HCT116 (cell line): ENCODE data around the gene ATP1A1. TPM values are rescaled to one million over a fixed set of nuclear protein-coding genes. Genes with fewer than 3 reads are reported as not detected.

ENCODE experiments used
- ATAC-seq: fragments of 200-7000 bp; cut with Tn5 transposase; 2 replicates; pipeline ENCODE4 v1.9.1; 2020; ENCODE audit warnings: mild to moderate bottlenecking, moderate library complexity
- BruUV-seq: library from RNA; stranded (reverse); fragments of 400-500 nt; replicated peaks from 2 replicates; lab custom pipeline; 2021; lab: Mats Ljungman, UMichigan
- CTCF ChIA-PET: fragments of 300-600 bp; sonication (Branson Sonifier 250); formaldehyde crosslinking; loops from one replicate; lab custom pipeline; 2021; ENCODE audit warnings: antibody characterized with exemption; lab: Charles Lee
- POLR2A ChIA-PET: fragments of 300-600, 350-600 bp; sonication (Branson Sonifier 250); formaldehyde crosslinking; loops from one replicate; lab custom pipeline; 2021; ENCODE audit warnings: antibody characterized with exemption; lab: Charles Lee
- RAD21 ChIA-PET, 2 experiments: fragments of 300-600 bp; sonication (Branson Sonifier 250); formaldehyde crosslinking; loops; one replicate each; lab custom pipeline; 2023; ENCODE audit warnings: low total read pairs in 2 of 2; ENCODE audit not compliant: uncharacterized antibody in 2 of 2, unreplicated experiment in 2 of 2, low non-redundant PET in 1 of 2; lab: Charles Lee
- DNase-seq: peaks from one replicate; pipeline ENCODE4 v3.0.0-alpha.2; 2010; ENCODE audit warnings: low read depth, low spot score
- H2AFZ ChIP-seq: fragments of 200-600 bp; shearing (Covaris generic), sonication (generic); 2 replicates; pipeline ENCODE4 v1.6.1; 2017; ENCODE audit warnings: low read depth, mixed run types, mixed read lengths, antibody characterized with exemption, low read length; ENCODE audit not compliant: poor library complexity, severe bottlenecking
- H3K27ac ChIP-seq: 2 replicates; pipeline ENCODE4 v1.5.1; 2012; ENCODE audit warnings: low read depth, low read length
- H3K27me3 ChIP-seq: fragments of 200-600 bp; sonication (generic); 2 replicates; pipeline ENCODE4 v1.6.1; 2016; ENCODE audit warnings: mixed run types, low read length, mixed read lengths; ENCODE audit not compliant: insufficient read depth
- H3K36me3 ChIP-seq, 2 experiments: fragments of 200-500 bp in 1 of 2; fragments of 200-600 bp in 1 of 2; sonication (Bioruptor generic) in 1 of 2; sonication (generic) in 1 of 2; 2 replicates each; pipeline versions ENCODE4 v1.5.1 to v1.6.1; 2014 to 2016; ENCODE audit warnings: low read length in 2 of 2, inconsistent platforms in 1 of 2, mixed read lengths in 1 of 2, mixed run types in 1 of 2; ENCODE audit not compliant: insufficient read depth in 2 of 2, control insufficient read depth in 1 of 2
- H3K4me1 ChIP-seq, 2 experiments: fragments of 200-600 bp in 1 of 2; sonication (generic) in 1 of 2; 2 replicates each; pipeline versions ENCODE4 v1.5.1 to v1.6.1; 2012 to 2017; ENCODE audit warnings: low read length in 2 of 2, inconsistent platforms in 1 of 2, mild to moderate bottlenecking in 1 of 2, mixed read lengths in 1 of 2, mixed run types in 1 of 2, moderate library complexity in 1 of 2; ENCODE audit not compliant: insufficient read depth in 2 of 2, control insufficient read depth in 1 of 2
- H3K4me2 ChIP-seq: fragments of 200-600 bp; sonication (generic); 2 replicates; pipeline ENCODE4 v1.6.1; 2017; ENCODE audit warnings: mixed run types, low read length, mixed read lengths
- H3K4me3 ChIP-seq, 2 experiments: fragments of 200-600 bp in 1 of 2; sonication (generic) in 1 of 2; replicated peaks in 1 of 2; 2 replicates each; pipeline ENCODE4 v1.5.1; 2011 to 2016; ENCODE audit warnings: low read length in 2 of 2, control low read depth in 1 of 2, low read depth in 1 of 2, mild to moderate bottlenecking in 1 of 2, mixed read lengths in 1 of 2, mixed run types in 1 of 2
- H3K79me2 ChIP-seq: fragments of 200-600 bp; sonication (generic); 2 replicates; pipeline ENCODE4 v1.6.1; 2017; ENCODE audit warnings: mild to moderate bottlenecking, mixed run types, low read length, moderate library complexity, mixed read lengths; ENCODE audit not compliant: insufficient read depth
- H3K9ac ChIP-seq: fragments of 200-600 bp; sonication (generic); 2 replicates; pipeline ENCODE4 v1.6.1; 2016; ENCODE audit warnings: low read length, mixed read lengths
- H3K9me2 ChIP-seq: fragments of 200-600 bp; sonication (generic), shearing (Covaris generic); 2 replicates; pipeline ENCODE4 v1.6.1; 2017; ENCODE audit warnings: mixed run types, mild to moderate bottlenecking, moderate library complexity; ENCODE audit not compliant: insufficient read depth
- H3K9me3 ChIP-seq, 2 experiments: fragments of 200-500 bp in 1 of 2; fragments of 200-600 bp in 1 of 2; sonication (Bioruptor generic) in 1 of 2; sonication (generic) in 1 of 2; 2 replicates each; pipeline ENCODE4 v1.6.1; 2014 to 2017; ENCODE audit warnings: low read length in 2 of 2, mixed read lengths in 2 of 2, inconsistent platforms in 1 of 2, low read depth in 1 of 2, mild to moderate bottlenecking in 1 of 2, mixed run types in 1 of 2, moderate library complexity in 1 of 2; ENCODE audit not compliant: control insufficient read depth in 1 of 2, insufficient read depth in 1 of 2
- H4K20me1 ChIP-seq: fragments of 200-600 bp; sonication (generic), shearing (Covaris generic); 2 replicates; pipeline ENCODE4 v1.6.1; 2017; ENCODE audit warnings: mixed run types, mild to moderate bottlenecking, moderate library complexity; ENCODE audit not compliant: insufficient read depth
- ATF3 ChIP-seq: IDR thresholded peaks from 2 replicates; pipeline ENCODE4 v1.6.1; 2012
- FOSL1 ChIP-seq: IDR thresholded peaks from 2 replicates; pipeline ENCODE4 v1.6.1; 2012; ENCODE audit warnings: low read depth
- MAX ChIP-seq: IDR thresholded peaks from 2 replicates; pipeline ENCODE4 v1.6.1; 2012
- POLR2A ChIP-seq: IDR thresholded peaks from 2 replicates; pipeline ENCODE4 v1.7.0; 2011; ENCODE audit warnings: borderline replicate concordance; ENCODE audit not compliant: insufficient read depth, insufficient read length; ENCODE audit errors: extremely low read depth
- POLR2AphosphoS5 ChIP-seq: IDR thresholded peaks from 2 replicates; pipeline ENCODE4 v1.6.1; 2011; ENCODE audit warnings: mild to moderate bottlenecking, low read depth, low read length, moderate library complexity
- REST ChIP-seq: IDR thresholded peaks from 2 replicates; pipeline ENCODE4 v1.6.1; 2012; ENCODE audit warnings: low read depth
- SP1 ChIP-seq: IDR thresholded peaks from 2 replicates; pipeline ENCODE4 v1.6.1; 2012; ENCODE audit warnings: low read depth
- TCF7L2 ChIP-seq: IDR thresholded peaks from 2 replicates; pipeline ENCODE4 v1.7.0; 2011; ENCODE audit warnings: borderline replicate concordance, inconsistent platforms; ENCODE audit not compliant: insufficient read depth, insufficient read length; ENCODE audit errors: extremely low read depth
- YY1 ChIP-seq: IDR thresholded peaks from 2 replicates; pipeline ENCODE4 v1.6.1; 2011; ENCODE audit warnings: low read length, low read depth, moderate library complexity, mild to moderate bottlenecking; ENCODE audit not compliant: insufficient replicate concordance; ENCODE audit errors: extremely low read depth
- ZBTB33 ChIP-seq: IDR thresholded peaks from 2 replicates; pipeline ENCODE4 v1.6.1; 2011; ENCODE audit warnings: mild to moderate bottlenecking, low read length, moderate library complexity; ENCODE audit not compliant: insufficient replicate concordance; ENCODE audit errors: extremely low read depth
- intact Hi-C: fragments of 100-400 bp; cut with micrococcal nuclease; formaldehyde crosslinking; loops from 2 replicates; pipeline ENCODE4 v1.10.0; 2022
- total RNA-seq: library from RNA; stranded (reverse); gene quantifications from one replicate; pipeline ENCODE4 v1.2.1, GENCODE V29; 2021; ENCODE audit not compliant: unreplicated experiment

Gene ATP1A1
- total RNA-seq, 1 experiment from 2014 or later, result 290 TPM

- no peak for ATAC-seq
- ChIA-PET CTCF (no interaction called here), POLR2A (no interaction called here), RAD21 (no interaction called here)
- TF ChIP-seq SP1 (no peak), MAX (no peak), YY1 (no peak), TCF7L2 (no peak), REST (no peak)
- Histone ChIP-seq H2AFZ (no peak overlapping the region), H3K36me3 (peaks cover 76 to 85% of the 10 kb centered on the region in 2 experiments), H3K27me3 (no peaks in the 10 kb centered on the region), H3K4me2 (no peak overlapping the region), H3K4me3 (no peak overlapping the region), H3K9ac (no peak overlapping the region), H3K9me2 (no peaks in the 10 kb centered on the region), H3K27ac (no peak overlapping the region), H3K9me3 (no peaks in the 10 kb centered on the region), H3K4me1 (no peaks in the 10 kb centered on the region), H4K20me1 (no peaks in the 10 kb centered on the region), H3K79me2 (no peaks in the 10 kb centered on the region; the same call in 1 of the 2 replicates)
- no peak for DNase-seq
- intact Hi-C loops, result no loop called here
- BruUV-seq, result no TSS peak
Measured at GRCh38 chr1:116394270-116394669, 21.2 kb downstream of the ATP1A1 start.

GRCh38 chr1:116396769-116397168 is 23.7 kb downstream of the ATP1A1 start:
- BruUV-seq, result no TSS peak
- Histone ChIP-seq H3K9me3 (no peaks in the 10 kb centered on the region), H3K9me2 (no peaks in the 10 kb centered on the region), H3K4me3 (no peak overlapping the region), H3K4me1 (no peaks in the 10 kb centered on the region), H3K9ac (no peak overlapping the region), H4K20me1 (no peaks in the 10 kb centered on the region), H3K27me3 (no peaks in the 10 kb centered on the region), H3K4me2 (no peak overlapping the region), H3K36me3 (peaks cover 75 to 87% of the 10 kb centered on the region in 2 experiments), H3K79me2 (no peaks in the 10 kb centered on the region; the same call in 1 of the 2 replicates), H2AFZ (no peak overlapping the region), H3K27ac (no peak overlapping the region)
- no peak for ATAC-seq
- no peak for DNase-seq
- RAD21 ChIA-PET, result no interaction called here
- CTCF ChIA-PET, result no interaction called here
- POLR2A ChIA-PET, result no interaction called here
- TF ChIP-seq ZBTB33, result no peak
- TF ChIP-seq POLR2A, result no peak
- no peak for TF ChIP-seq POLR2AphosphoS5
- TF ChIP-seq FOSL1, result no peak
- TF ChIP-seq ATF3, result no peak
- intact Hi-C loops, result no loop called here
